HEK293T (cell line): ENCODE data around the gene HCN4.

ENCODE experiments used
- BHLHE40 ChIP-seq: fragments of 450-650 bp; IDR thresholded peaks from 2 replicates; pipeline ENCODE4 v1.6.1; 2016; ENCODE audit warnings: mild to moderate bottlenecking, moderate library complexity, borderline replicate concordance
- ELF4 ChIP-seq: fragments of 450-650 bp; IDR thresholded peaks from 2 replicates; pipeline ENCODE4 v1.6.1; 2017; ENCODE audit warnings: antibody characterized with exemption
- FOXA1 ChIP-seq: fragments of 450-650 bp; IDR thresholded peaks from 2 replicates; pipeline ENCODE4 v1.6.1; 2016; ENCODE audit warnings: mild to moderate bottlenecking
- FOXK2 ChIP-seq: fragments of 450-650 bp; IDR thresholded peaks from 2 replicates; pipeline ENCODE4 v1.6.1; 2016; ENCODE audit warnings: mild to moderate bottlenecking
- FOXM1 ChIP-seq: fragments of 450-650 bp; IDR thresholded peaks from 2 replicates; pipeline ENCODE4 v1.6.1; 2017; ENCODE audit warnings: mild to moderate bottlenecking, borderline replicate concordance
- HDGF ChIP-seq: fragments of 450-650 bp; IDR thresholded peaks from 2 replicates; pipeline ENCODE4 v1.6.1; 2017; ENCODE audit warnings: antibody characterized with exemption, borderline replicate concordance
- LEF1 ChIP-seq: fragments of 450-650 bp; IDR thresholded peaks from 2 replicates; pipeline ENCODE4 v1.6.1; 2017; ENCODE audit warnings: mild to moderate bottlenecking, borderline replicate concordance
- SP1 ChIP-seq: fragments of 450-650 bp; IDR thresholded peaks from 2 replicates; pipeline ENCODE4 v1.6.1; 2017
- SUZ12 ChIP-seq: fragments of 450-650 bp; IDR thresholded peaks from 2 replicates; pipeline ENCODE4 v1.6.1; 2016; ENCODE audit warnings: mild to moderate bottlenecking
- TARDBP ChIP-seq: fragments of 450-650 bp; IDR thresholded peaks from 2 replicates; pipeline ENCODE4 v1.6.1; 2016
- ZNF384 ChIP-seq: fragments of 450-650 bp; IDR thresholded peaks from 2 replicates; pipeline ENCODE4 v1.6.1; 2016
- TF ChIP-seq, protein P1 (sequence below): fragments of 450-650 bp; IDR thresholded peaks from 2 replicates; pipeline ENCODE4 v1.6.1; 2016

DNA sequence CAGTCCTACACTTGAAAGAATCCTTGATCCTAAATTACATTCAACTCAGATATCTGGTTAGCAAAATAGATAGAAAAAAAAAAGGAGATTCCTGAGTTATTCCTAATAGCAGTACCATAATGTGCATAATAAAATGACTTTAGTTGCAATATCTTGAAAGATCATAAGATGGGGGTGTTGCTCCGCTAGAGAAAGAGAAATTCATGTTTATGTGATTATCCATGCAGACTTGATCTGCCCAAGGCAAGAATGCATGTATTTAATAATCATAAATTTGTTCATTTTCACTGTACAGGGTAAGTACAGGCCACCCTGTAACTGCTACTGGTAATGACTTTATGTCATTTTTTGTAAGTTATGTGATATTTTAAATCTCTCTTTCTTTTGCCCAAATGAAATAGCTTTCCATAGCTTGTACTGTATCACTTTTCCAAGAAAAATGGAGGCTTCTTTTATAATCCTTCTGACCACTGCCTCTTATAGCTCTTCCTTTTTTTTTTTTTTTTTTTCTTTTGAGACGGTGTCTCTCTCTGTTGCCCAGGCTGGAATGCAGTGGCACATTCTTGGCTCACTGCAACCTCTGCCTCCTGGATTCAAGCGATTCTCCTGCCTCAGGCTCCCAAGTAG, 84.6 kb downstream of the HCN4 start:
- TF ChIP-seq FOXM1, result no peak
- no peak for TF ChIP-seq ELF4
- no peak for TF ChIP-seq SUZ12
- TF ChIP-seq FOXA1, result no peak
- no peak for TF ChIP-seq BHLHE40
- TF ChIP-seq, protein P1, sequence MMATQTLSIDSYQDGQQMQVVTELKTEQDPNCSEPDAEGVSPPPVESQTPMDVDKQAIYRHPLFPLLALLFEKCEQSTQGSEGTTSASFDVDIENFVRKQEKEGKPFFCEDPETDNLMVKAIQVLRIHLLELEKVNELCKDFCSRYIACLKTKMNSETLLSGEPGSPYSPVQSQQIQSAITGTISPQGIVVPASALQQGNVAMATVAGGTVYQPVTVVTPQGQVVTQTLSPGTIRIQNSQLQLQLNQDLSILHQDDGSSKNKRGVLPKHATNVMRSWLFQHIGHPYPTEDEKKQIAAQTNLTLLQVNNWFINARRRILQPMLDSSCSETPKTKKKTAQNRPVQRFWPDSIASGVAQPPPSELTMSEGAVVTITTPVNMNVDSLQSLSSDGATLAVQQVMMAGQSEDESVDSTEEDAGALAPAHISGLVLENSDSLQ, result no peak
- TF ChIP-seq SP1, result no peak
- TF ChIP-seq ZNF384, result no peak
- no peak for TF ChIP-seq HDGF
- TF ChIP-seq TARDBP, result no peak
- no peak for TF ChIP-seq FOXK2
- no peak for TF ChIP-seq LEF1
